Measurements from ENCODE around the gene ALOX5AP. TPM values are rescaled to one million over a fixed set of nuclear protein-coding genes. Genes with fewer than 3 reads are reported as not detected.

The ALOX5AP gene
- total RNA-seq, 6 experiments from 2014 or later: 0.53 to 6.7 (median 3.7) TPM

- Histone ChIP-seq H3K27me3 (no peaks in the 10 kb centered on the region), H3K27ac (no peak overlapping the region), H3K36me3 (no peaks in the 10 kb centered on the region), H3K4me3 (no peak overlapping the region), H3K9me3 (no peaks in the 10 kb centered on the region), H3K4me1 (no peaks in the 10 kb centered on the region)
- WGBS (ENCODE audit: insufficient coverage, low coverage, low lambda C conversion rate, missing lambda C conversion rate): 63% methylated on average over 5 of the region's 9 CpGs
- no peak for DNase-seq
- TF ChIP-seq POLR2A (IDR thresholded peaks at IDR 0.05): no peak
- no peak for TF ChIP-seq CTCF (IDR thresholded peaks at IDR 0.05)
- no peak for ATAC-seq
- intact Hi-C loops (cut with DNase I): no loop called here
Measured at GRCh38 chr13:30738526-30739236, 3.3 kb downstream of the ALOX5AP start.

DNA sequence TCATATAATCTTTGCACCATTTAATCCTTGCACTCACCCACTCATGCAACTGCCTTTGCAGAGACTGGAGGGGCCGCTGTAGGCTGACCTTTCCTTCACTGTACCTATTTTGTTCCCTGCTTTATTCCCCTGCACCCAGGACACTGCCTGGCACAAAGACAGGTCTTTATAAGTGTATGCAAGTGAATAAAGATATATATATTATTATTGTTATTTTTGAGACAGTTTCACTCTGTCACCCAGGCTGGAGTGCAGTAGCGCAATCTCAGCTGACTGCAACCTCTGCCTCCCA is 3.8 kb downstream of the ALOX5AP start:
- whole genome bisulfite sequencing (ENCODE audit: insufficient coverage, low coverage, low lambda C conversion rate, missing lambda C conversion rate): 88% methylated on average over 2 of the region's 2 CpGs
- no peak overlapping the region for H3K4me3 ChIP-seq
- H3K27me3 ChIP-seq: no peaks in the 10 kb centered on the region
- intact Hi-C loops (cut with DNase I): no loop called here
- ATAC-seq (no peak), DNase-seq (no peak)
- TF ChIP-seq POLR2A (IDR thresholded peaks at IDR 0.05) (no peak), CTCF (IDR thresholded peaks at IDR 0.05) (no peak)
- no peaks in the 10 kb centered on the region for H3K9me3 ChIP-seq
- H3K4me1 ChIP-seq: no peaks in the 10 kb centered on the region
- H3K36me3 ChIP-seq: no peaks in the 10 kb centered on the region
- H3K27ac ChIP-seq: no peak overlapping the region

DNA sequence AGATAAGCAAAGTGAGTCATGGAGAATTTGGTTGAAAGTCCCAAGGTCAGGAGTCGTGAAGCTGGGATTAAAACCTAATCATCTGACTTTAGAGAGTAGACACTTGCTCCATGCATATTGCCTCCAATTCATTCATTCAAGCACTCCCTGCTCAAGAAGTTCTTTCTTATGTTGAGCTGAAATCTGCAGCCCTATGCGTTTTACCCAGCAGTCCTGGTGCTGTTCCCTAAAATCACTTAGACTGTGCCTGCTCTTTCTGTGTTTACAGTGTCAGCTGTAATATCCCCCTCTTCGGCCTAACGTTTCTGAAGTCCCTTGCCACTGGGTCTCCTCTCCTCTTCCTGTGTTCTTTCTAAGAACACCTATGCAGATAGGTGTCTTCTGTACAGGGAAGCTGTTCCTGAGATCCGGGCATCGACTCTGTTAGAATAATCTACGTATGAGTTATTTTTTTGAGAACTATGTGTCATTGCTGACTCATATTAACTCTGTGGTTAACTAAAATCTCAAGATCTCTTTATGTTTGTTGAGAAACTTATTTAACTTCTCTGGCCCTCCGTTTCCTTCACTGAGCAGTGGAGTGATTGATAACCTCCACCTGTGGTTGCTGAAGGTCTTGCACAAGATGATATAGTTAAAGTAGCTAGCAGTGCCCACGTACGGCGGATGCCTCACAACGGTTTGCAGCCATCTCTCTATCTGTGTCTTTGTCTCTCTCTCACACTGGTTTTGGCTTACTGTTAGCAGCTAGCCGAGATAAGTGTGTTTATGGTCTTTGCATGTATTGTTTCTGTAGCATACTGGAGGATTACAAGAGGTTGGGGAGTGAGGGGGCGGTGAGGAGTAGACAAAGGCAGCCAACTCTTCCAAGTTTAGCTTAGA is 4.7 kb downstream of the ALOX5AP start:
- Histone ChIP-seq H3K4me3 (no peak overlapping the region), H3K27ac (no peak overlapping the region)
- intact Hi-C loops (cut with DNase I): no loop called here

DNA sequence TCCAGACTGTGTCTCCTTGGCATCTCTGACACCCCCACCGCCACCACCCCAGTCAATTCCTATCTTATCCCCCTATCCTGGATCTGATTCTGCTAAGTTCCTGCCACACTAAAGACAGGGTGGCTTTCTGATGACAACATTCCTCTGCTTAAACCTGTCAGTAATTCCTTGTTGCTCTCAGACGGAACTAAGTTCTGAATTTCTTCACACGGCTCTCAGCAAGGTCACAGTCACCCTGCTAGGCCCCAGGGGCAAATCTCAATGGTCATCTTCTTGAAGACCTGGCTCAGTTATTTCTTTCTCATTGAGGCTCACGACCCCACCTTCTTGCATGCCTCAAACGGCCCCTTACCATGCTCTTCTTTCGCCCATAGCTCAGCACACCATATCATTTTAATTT is 7.6 kb downstream of the ALOX5AP start:
- Histone ChIP-seq H3K27ac (no peak overlapping the region), H3K36me3 (no peaks in the 10 kb centered on the region), H3K9me3 (no peaks in the 10 kb centered on the region), H3K27me3 (no peaks in the 10 kb centered on the region), H3K4me1 (peaks cover 0 to 14% (median 0%) of the 10 kb centered on the region in 4 donors), H3K4me3 (no peak overlapping the region)
- TF ChIP-seq CTCF (IDR thresholded peaks at IDR 0.05): no peak
- TF ChIP-seq POLR2A (IDR thresholded peaks at IDR 0.05): no peak
- ATAC-seq: no peak
- DNase-seq: no peak
- intact Hi-C loops (cut with DNase I): no loop called here
- WGBS (ENCODE audit: insufficient coverage, low coverage, low lambda C conversion rate, missing lambda C conversion rate): 81% methylated on average over 5 of the region's 6 CpGs

More for the DNA sequence above, 4.7 kb downstream of the ALOX5AP start:
- DNase-seq (no peak), ATAC-seq (peak in 1 of 4 donors; percentile 6)
- TF ChIP-seq CTCF (IDR thresholded peaks at IDR 0.05): no peak
- 58% methylated on average over 14 of the region's 14 CpGs for WGBS (ENCODE audit: insufficient coverage, low coverage, low lambda C conversion rate, missing lambda C conversion rate)
- Histone ChIP-seq H3K27me3 (no peaks in the 10 kb centered on the region), H3K36me3 (no peaks in the 10 kb centered on the region), H3K4me1 (no peaks in the 10 kb centered on the region), H3K9me3 (no peaks in the 10 kb centered on the region)

All from right lobe of liver (tissue), 6 donors.